HEK293T (cell line): Measurements from ENCODE around the gene TRIM39.
"Not testable (repeated sequence)": the region's sequence is repeated elsewhere in the genome, so short reads cannot be mapped to it uniquely, and the experiment has no call there.

Experiments
- CTCF ChIA-PET: fragments of 350-600 bp; formaldehyde crosslinking; extraction: SDS; loops from one replicate; lab custom pipeline; 2021; ENCODE audit warnings: antibody characterized with exemption, inconsistent platforms; lab: Yijun Ruan, JAX
- POLR2A ChIA-PET: fragments of 350-600 bp; formaldehyde crosslinking; extraction: SDS; loops from one replicate; lab custom pipeline; 2020; ENCODE audit warnings: antibody characterized with exemption, inconsistent platforms; lab: Yijun Ruan, JAX
- DNase-seq: peaks from one replicate; pipeline ENCODE4 v3.0.0; 2012; ENCODE audit warnings: mixed read lengths; ENCODE audit errors: extremely low spot score
- ARNT ChIP-seq: fragments of 450-650 bp; IDR thresholded peaks from 2 replicates; pipeline ENCODE4 v1.6.1; 2017; ENCODE audit warnings: mild to moderate bottlenecking
- BHLHE40 ChIP-seq: fragments of 450-650 bp; IDR thresholded peaks from 2 replicates; pipeline ENCODE4 v1.6.1; 2016; ENCODE audit warnings: mild to moderate bottlenecking, moderate library complexity, borderline replicate concordance
- CTBP1 ChIP-seq: fragments of 450-650 bp; IDR thresholded peaks from 2 replicates; pipeline ENCODE4 v1.6.1; 2016; ENCODE audit warnings: borderline replicate concordance
- ELF4 ChIP-seq: fragments of 450-650 bp; IDR thresholded peaks from 2 replicates; pipeline ENCODE4 v1.6.1; 2017; ENCODE audit warnings: antibody characterized with exemption
- FOXA1 ChIP-seq: fragments of 450-650 bp; IDR thresholded peaks from 2 replicates; pipeline ENCODE4 v1.6.1; 2016; ENCODE audit warnings: mild to moderate bottlenecking
- FOXK2 ChIP-seq: fragments of 450-650 bp; IDR thresholded peaks from 2 replicates; pipeline ENCODE4 v1.6.1; 2016; ENCODE audit warnings: mild to moderate bottlenecking
- FOXM1 ChIP-seq: fragments of 450-650 bp; IDR thresholded peaks from 2 replicates; pipeline ENCODE4 v1.6.1; 2017; ENCODE audit warnings: mild to moderate bottlenecking, borderline replicate concordance
- HDGF ChIP-seq: fragments of 450-650 bp; IDR thresholded peaks from 2 replicates; pipeline ENCODE4 v1.6.1; 2017; ENCODE audit warnings: antibody characterized with exemption, borderline replicate concordance
- L3MBTL2 ChIP-seq: fragments of 450-650 bp; conservative IDR thresholded peaks from 2 replicates; pipeline ENCODE4 v1.6.1; 2016; ENCODE audit warnings: mild to moderate bottlenecking
- LEF1 ChIP-seq: fragments of 450-650 bp; IDR thresholded peaks from 2 replicates; pipeline ENCODE4 v1.6.1; 2017; ENCODE audit warnings: mild to moderate bottlenecking, borderline replicate concordance
- NFRKB ChIP-seq: fragments of 450-650 bp; IDR thresholded peaks from 2 replicates; pipeline ENCODE4 v1.6.1; 2016; ENCODE audit warnings: mild to moderate bottlenecking, moderate library complexity
- SP1 ChIP-seq: fragments of 450-650 bp; IDR thresholded peaks from 2 replicates; pipeline ENCODE4 v1.6.1; 2017
- SUZ12 ChIP-seq: fragments of 450-650 bp; IDR thresholded peaks from 2 replicates; pipeline ENCODE4 v1.6.1; 2016; ENCODE audit warnings: mild to moderate bottlenecking
- TARDBP ChIP-seq: fragments of 450-650 bp; IDR thresholded peaks from 2 replicates; pipeline ENCODE4 v1.6.1; 2016
- ZNF384 ChIP-seq: fragments of 450-650 bp; IDR thresholded peaks from 2 replicates; pipeline ENCODE4 v1.6.1; 2016
- TF ChIP-seq, protein P1 (sequence below): fragments of 450-650 bp; IDR thresholded peaks from 2 replicates; pipeline ENCODE4 v1.6.1; 2016

TRIM39 gene

DNA sequence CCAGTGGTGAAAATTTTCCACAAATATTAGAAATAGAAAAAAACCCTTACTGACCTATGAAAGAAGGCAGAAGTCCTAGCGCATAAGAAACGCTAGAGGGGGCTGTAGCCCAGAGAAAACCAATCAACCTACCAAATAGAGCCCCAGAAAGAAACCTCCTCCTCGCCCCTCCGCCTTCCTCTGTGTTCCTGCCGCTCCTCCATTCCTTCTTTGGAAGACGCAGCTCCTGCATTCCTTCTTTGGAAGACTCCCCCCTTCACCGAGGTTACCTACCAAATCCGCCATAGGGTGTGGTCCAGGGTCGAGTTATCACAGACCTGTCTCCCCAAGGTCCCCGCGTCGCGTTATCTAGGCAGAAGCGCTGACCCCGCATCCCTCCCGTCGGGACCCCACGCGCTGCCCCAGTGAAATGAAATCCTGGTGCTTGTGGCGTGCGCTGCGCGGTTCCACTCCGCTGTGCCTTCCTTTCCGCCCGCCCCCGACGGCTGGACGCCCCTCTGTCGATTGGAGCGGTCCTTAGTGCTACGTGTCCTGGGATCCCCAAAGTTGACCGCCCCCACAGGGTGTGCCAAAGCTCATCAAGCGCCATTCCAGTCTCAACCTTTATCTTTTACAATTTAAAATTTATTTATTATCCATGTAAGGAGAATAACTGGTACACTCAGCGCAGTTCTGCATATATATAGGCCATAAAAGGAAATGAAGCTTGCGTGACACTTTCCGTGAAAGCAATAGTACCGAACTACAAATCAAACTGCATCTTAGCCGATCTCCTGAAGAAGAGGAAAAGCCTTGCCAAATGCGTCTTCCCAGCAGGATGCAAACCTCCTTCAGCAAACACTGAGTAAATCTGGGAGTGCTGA lies 31.2 kb downstream of the TRIM39 start:
- POLR2A ChIA-PET, result interaction anchor here (0.6 to 1.6 kb wide), 2 partner anchors 9 to 32 kb away, joined by 3 to 5 read pairs; no protein-coding TSS in a partner anchor
- DNase-seq, result peak; percentile 86
- CTCF ChIA-PET, result interaction anchor here (0.6 to 1.2 kb wide), 9 partner anchors 10 to 175 kb away, joined by 3 to 6 read pairs (median 3); no protein-coding TSS in a partner anchor
- TF ChIP-seq ZNF384 (peak; percentile 50; the same call in 1 of the 2 replicates), SP1 (no peak), NFRKB (no peak), L3MBTL2 (peak; percentile 46), FOXK2 (no peak)

DNA sequence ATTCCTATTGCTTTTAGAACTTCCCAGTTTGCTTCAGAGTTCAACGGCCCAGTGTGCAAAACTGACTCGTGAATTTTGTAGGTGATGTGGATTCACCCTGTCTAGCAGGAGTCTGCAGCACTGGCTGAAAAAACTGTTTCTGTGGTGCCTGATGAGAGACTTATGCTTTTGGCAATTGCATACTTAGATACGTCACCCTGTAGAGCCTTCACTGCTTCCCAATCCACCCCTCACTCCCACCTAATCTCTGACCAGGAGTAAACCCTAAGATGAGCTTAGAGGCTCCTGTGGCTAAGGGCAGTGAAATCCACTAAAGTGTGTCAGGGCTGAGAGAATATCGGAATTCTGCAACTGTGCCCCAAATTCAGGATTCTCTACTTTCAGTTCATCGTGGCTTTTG lies 32.5 kb downstream of the TRIM39 start:
- TF ChIP-seq SP1 (no peak), ARNT (no peak), FOXA1 (no peak), SUZ12 (no peak)
- DNase-seq, result no peak
- CTCF ChIA-PET, result interaction anchor here (1.2 kb wide), 1 partner anchor 52 kb away, joined by 6 read pairs; no protein-coding TSS in a partner anchor
- POLR2A ChIA-PET, result interaction anchor here (1.6 kb wide), 2 partner anchors 15 to 33 kb away, joined by 3 to 5 read pairs; partner anchors contain the start of gene RPP21

DNA sequence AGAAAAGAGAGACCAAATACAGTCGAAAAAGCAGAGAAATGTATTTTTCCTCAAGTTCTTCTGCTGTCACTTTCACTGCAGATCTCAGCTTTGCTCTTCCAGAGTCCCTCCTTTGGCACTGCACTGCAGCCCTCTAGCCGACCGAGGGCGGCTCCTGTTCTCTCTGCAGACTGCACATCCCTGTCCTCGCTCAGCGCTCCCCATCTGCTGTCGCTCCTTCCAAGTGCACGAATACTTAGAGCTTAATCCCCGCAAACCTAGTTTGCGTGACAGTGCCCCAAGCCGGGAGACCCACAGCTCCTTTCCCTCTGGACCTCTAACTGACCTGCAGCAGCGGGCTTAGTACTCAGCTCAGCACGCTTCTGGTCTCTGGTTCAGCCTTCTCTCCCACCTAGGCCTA lies 33.4 kb downstream of the TRIM39 start:
- TF ChIP-seq SUZ12 (no peak), CTBP1 (no peak), TARDBP (no peak), HDGF (no peak), NFRKB (no peak), SP1 (no peak), FOXA1 (no peak), FOXM1 (no peak), BHLHE40 (no peak), ARNT (no peak), L3MBTL2 (no peak), LEF1 (no peak), ELF4 (no peak), ZNF384 (no peak), FOXK2 (no peak)
- TF ChIP-seq, protein P1, sequence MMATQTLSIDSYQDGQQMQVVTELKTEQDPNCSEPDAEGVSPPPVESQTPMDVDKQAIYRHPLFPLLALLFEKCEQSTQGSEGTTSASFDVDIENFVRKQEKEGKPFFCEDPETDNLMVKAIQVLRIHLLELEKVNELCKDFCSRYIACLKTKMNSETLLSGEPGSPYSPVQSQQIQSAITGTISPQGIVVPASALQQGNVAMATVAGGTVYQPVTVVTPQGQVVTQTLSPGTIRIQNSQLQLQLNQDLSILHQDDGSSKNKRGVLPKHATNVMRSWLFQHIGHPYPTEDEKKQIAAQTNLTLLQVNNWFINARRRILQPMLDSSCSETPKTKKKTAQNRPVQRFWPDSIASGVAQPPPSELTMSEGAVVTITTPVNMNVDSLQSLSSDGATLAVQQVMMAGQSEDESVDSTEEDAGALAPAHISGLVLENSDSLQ, result no peak
- no peak for DNase-seq
- POLR2A ChIA-PET, result interaction anchor here (1.6 kb wide), 1 partner anchor 16 kb away, joined by 3 read pairs; the partner anchor contains the start of gene RPP21
- CTCF ChIA-PET, result no interaction called here

DNA sequence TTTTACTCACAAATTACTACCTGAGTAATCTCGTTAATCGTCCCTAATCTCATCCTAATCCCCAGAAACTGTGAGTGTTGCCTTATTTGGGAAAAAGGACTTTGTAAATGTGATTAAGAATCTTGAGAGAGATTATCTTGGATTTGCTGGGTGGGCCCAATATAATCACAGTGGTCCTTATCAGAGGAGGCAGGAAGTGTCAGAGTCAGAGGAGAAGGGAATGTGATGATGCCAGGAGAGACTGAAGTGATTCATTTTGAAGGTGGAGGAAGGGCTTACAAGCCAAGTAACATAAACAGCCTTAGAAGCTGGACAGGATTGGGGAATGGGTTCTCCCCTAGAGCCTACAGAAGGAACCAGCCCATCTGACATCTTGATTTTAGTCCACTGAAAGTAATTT lies 34.9 kb downstream of the TRIM39 start:
- DNase-seq, result no peak
- POLR2A ChIA-PET, result no interaction called here

DNA sequence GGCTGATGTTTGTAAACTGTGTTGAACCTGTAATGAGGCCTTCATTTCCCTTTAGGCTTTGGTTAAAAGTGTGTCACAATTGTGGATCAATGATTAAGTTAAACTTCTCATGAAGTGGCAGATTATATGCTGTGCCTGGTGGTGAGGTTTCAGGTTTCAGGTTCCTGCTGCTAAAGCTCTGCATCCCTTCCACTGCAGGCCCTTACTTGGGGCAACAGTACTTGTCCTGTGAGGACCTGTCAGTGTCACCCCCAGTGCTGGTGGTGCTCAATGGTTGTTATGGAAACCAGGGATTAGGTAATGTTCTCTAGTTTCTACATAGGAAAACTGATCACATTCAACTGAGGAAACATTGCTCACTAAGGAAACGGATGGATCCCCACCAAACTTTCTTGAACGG lies 36.7 kb downstream of the TRIM39 start:
- POLR2A ChIA-PET, result no interaction called here
- no peak for DNase-seq

More for the DNA sequence above, 34.9 kb downstream of the TRIM39 start:
- CTCF ChIA-PET, result no interaction called here
- TF ChIP-seq L3MBTL2, result no peak
- TF ChIP-seq FOXM1, result no peak
- no peak for TF ChIP-seq FOXK2
- no peak for TF ChIP-seq TARDBP
- no peak for TF ChIP-seq ZNF384
- no peak for TF ChIP-seq LEF1
- TF ChIP-seq SUZ12, result no peak
- TF ChIP-seq HDGF, result no peak
- TF ChIP-seq FOXA1, result no peak
- TF ChIP-seq ELF4, result no peak
- no peak for TF ChIP-seq CTBP1
- no peak for TF ChIP-seq BHLHE40
- TF ChIP-seq, protein P1, result no peak
- TF ChIP-seq SP1, result no peak
- TF ChIP-seq ARNT, result no peak
- TF ChIP-seq NFRKB, result no peak

DNA sequence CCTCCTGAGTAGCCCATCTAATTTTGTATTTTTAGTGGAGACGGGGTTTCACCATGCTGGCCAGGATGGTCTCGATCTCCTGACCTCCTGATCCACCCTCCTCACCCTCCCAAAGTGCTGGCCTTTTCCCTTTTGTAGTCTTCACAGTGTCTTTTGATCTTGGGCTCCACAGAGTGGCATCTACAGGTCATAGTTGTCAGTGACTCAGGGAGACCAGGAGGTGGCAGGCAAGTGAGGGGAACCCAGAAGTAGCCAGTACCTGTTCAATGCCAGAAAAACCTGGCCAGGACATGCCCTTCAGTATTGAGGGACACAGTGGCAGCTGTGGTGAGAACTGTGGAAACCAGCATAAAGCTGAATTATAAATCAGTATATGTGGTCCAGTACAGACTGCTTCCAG lies 37.9 kb downstream of the TRIM39 start:
- no peak for TF ChIP-seq CTBP1
- DNase-seq, result no peak
- POLR2A ChIA-PET, result no interaction called here
- CTCF ChIA-PET, result no interaction called here

More for the DNA sequence above, 36.7 kb downstream of the TRIM39 start:
- CTCF ChIA-PET, result no interaction called here
- TF ChIP-seq L3MBTL2 (no peak), LEF1 (no peak), HDGF (no peak), BHLHE40 (no peak), SP1 (no peak), FOXK2 (no peak), CTBP1 (no peak), ELF4 (no peak), TARDBP (no peak), ZNF384 (no peak)
- TF ChIP-seq, protein P1, result no peak

DNA sequence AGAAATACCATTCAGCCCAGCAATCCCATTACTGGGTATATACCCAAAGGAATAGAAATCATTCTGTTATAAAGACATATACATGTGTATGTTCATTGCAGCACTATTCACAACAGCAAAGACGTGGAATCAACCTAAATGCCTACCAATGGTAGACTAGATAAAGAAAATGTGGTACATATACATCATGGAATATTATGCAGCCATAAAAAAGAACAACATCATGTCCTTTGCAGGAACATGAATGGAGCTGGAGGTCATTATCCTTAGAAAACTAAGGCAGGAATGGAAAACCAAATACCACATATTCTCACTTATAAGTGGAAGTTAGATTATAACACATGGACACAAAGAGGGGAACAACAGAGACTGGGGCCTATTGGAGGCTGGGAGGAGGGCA lies 42.6 kb downstream of the TRIM39 start:
- POLR2A ChIA-PET, CTCF ChIA-PET, DNase-seq: not testable (repeated sequence)
